K562 (cell line): ENCODE measurements around the gene FBRS. TPM values are rescaled to one million over a fixed set of nuclear protein-coding genes. Genes with fewer than 3 reads are reported as not detected.

Source experiments
- ATF4 ChIP-seq: fragments of 450-650 bp; formaldehyde crosslinking; IDR thresholded peaks from 2 replicates; pipeline ENCODE4 v1.4.0; 2022; ENCODE audit warnings: mild to moderate bottlenecking, moderate library complexity
- ATF7 ChIP-seq: fragments of 450-650 bp; IDR thresholded peaks from 2 replicates; pipeline ENCODE4 v1.7.1; 2014; ENCODE audit warnings: mild to moderate bottlenecking, moderate library complexity
- CBFB ChIP-seq: sonication (generic); formaldehyde crosslinking; IDR thresholded peaks from 2 replicates; pipeline ENCODE4 v1.4.0; 2020; ENCODE audit warnings: mild to moderate bottlenecking, missing genetic modification reagents
- CEBPG ChIP-seq, 3 experiments: fragments of 200-800 bp in 1 of 3; sonication (Bioruptor generic) in 1 of 3; sonication (generic) in 1 of 3; formaldehyde crosslinking in 1 of 3; IDR thresholded peaks in 2 of 3; conservative IDR thresholded peaks in 1 of 3; 2 replicates each; pipeline versions ENCODE4 v1.6.1 to v1.8.0; 2016 to 2022; ENCODE audit warnings: missing compliant biosample characterization in 2 of 3, missing genetic modification characterization in 2 of 3, mild to moderate bottlenecking in 1 of 3, missing genetic modification reagents in 1 of 3
- ESRRB ChIP-seq: fragments of 250-450 bp; sonication (Bioruptor Pico); IDR thresholded peaks from 2 replicates; pipeline ENCODE4 v1.5.0; 2020; ENCODE audit warnings: mild to moderate bottlenecking, moderate library complexity, borderline replicate concordance
- FOS ChIP-seq: IDR thresholded peaks from 3 replicates; pipeline ENCODE4 v1.6.1; 2011; ENCODE audit not compliant: insufficient read length; ENCODE audit errors: extremely low read depth
- KLF16 ChIP-seq: IDR thresholded peaks from 2 replicates; pipeline ENCODE4 v1.6.1; 2016; ENCODE audit warnings: antibody characterized with exemption
- MCM5 ChIP-seq: fragments of 450-650 bp; IDR thresholded peaks from 2 replicates; pipeline ENCODE4 v1.6.1; 2016; ENCODE audit warnings: low read depth
- PBX2 ChIP-seq, 2 experiments: IDR thresholded peaks in 1 of 2; conservative IDR thresholded peaks in 1 of 2; 2 replicates each; pipeline ENCODE4 v1.6.1; 2016; ENCODE audit warnings: low read depth in 2 of 2, mild to moderate bottlenecking in 1 of 2, missing compliant biosample characterization in 1 of 2, missing genetic modification characterization in 1 of 2, moderate library complexity in 1 of 2
- TBP ChIP-seq: optimal IDR thresholded peaks from 2 replicates; pipeline ENCODE3; 2011; ENCODE audit warnings: low read depth, low read length, improper control_type of control experiment
- ZBTB7A ChIP-seq: IDR thresholded peaks from 2 replicates; pipeline ENCODE4 v1.6.1; 2011; ENCODE audit warnings: low read depth, mild to moderate bottlenecking, low read length, moderate library complexity, borderline replicate concordance; ENCODE audit not compliant: control insufficient read depth
- ZNF280A ChIP-seq: fragments of 450-650 bp; IDR thresholded peaks from 2 replicates; pipeline ENCODE4 v1.6.1; 2018; ENCODE audit warnings: mild to moderate bottlenecking, low read depth; ENCODE audit not compliant: partially characterized antibody
- ZNF311 ChIP-seq: fragments of 250-450 bp; sonication (Bioruptor Pico); IDR thresholded peaks from 2 replicates; pipeline ENCODE4 v1.4.0; 2020; ENCODE audit warnings: mild to moderate bottlenecking, moderate library complexity
- ZNF589 ChIP-seq: fragments of 200-800 bp; sonication (Bioruptor generic); IDR thresholded peaks from 2 replicates; pipeline ENCODE4 v1.6.1; 2016; ENCODE audit warnings: low read depth, missing genetic modification characterization, missing compliant biosample characterization
- ZNF609 ChIP-seq: sonication (generic); formaldehyde crosslinking; IDR thresholded peaks from 2 replicates; pipeline ENCODE4 v1.8.1; 2023; ENCODE audit warnings: missing genetic modification reagents, mild to moderate bottlenecking, borderline replicate concordance
- polyA plus RNA-seq, 8 experiments: library from polyadenylated mRNA; depleted of rRNA in 4 of 8; stranded (reverse) in 5 of 8; unstranded in 3 of 8; fragments of >200 nt; fragmentation: Nextera tagmentation in 2 of 8; fragmentation: Illumina TruSeq in 1 of 8; extraction: Ambion mirVana in 2 of 8; extraction: Trizol in 1 of 8; gene quantifications; 2 replicates each; pipeline versions ENCODE4 v1.2.1 to v1.2.3, GENCODE V29; 2011 to 2014; ENCODE audit warnings: inconsistent platforms in 1 of 8, missing spikeins in 1 of 8
- total RNA-seq, 7 experiments: library from RNA; depleted of rRNA in 6 of 7; stranded (reverse); fragments of >200 nt in 6 of 7; fragmentation: Illumina TruSeq in 2 of 7; extraction: Trizol in 2 of 7; gene quantifications; 2 replicates each; pipeline versions ENCODE4 v1.2.1 to v1.2.3, GENCODE V29; 2011 to 2021; ENCODE audit warnings: low replicate concordance in 1 of 7

The FBRS gene
- total and polyA plus RNA-seq, 9 of the 15 experiments (the other 6 are each of a cell fraction or from before 2014, with no cell fraction given): 0.32 to 59.5 (median 13.1) TPM

- TF ChIP-seq ZNF589 (CRISPR knock-in tag): no peak
- no peak for TF ChIP-seq ZNF609 (CRISPR knock-in tag)
- TF ChIP-seq KLF16: no peak
- TF ChIP-seq MCM5: no peak
- peak; percentile 49 for TF ChIP-seq TBP
- peak; percentile 79 for TF ChIP-seq FOS
- TF ChIP-seq ATF7: peak; percentile 93
- peak; percentile 47; the same call in 1 of the 2 replicates for TF ChIP-seq ZBTB7A
- TF ChIP-seq ATF4 (CRISPR knock-in tag): peak; percentile 63; the same call in 1 of the 2 replicates
- TF ChIP-seq ESRRB (CRISPR knock-in tag): peak; percentile 24; the same call in 1 of the 2 replicates
- no peak for TF ChIP-seq ZNF280A
- peak; percentile 42; the same call in 1 of the 2 replicates for TF ChIP-seq CEBPG (CRISPR knock-in tag; IDR thresholded peaks at IDR 0.05)
- TF ChIP-seq CEBPG (tag; conservative IDR thresholded peaks at IDR 0.05 in 1 of 2, IDR thresholded peaks at IDR 0.05 in 1 of 2): peak in 1 of 2 experiments; percentile 58; a peak in 3 of 4 replicates
- TF ChIP-seq CBFB (CRISPR knock-in tag): no peak
- no peak for TF ChIP-seq PBX2 (CRISPR knock-in tag; IDR thresholded peaks at IDR 0.05; ENCODE audit: low read depth)
- TF ChIP-seq PBX2 (tag; conservative IDR thresholded peaks at IDR 0.05; ENCODE audit: low read depth): no peak
- no peak for TF ChIP-seq ZNF311 (CRISPR knock-in tag)
Measured at GRCh38 chr16:30657866-30658730, at the start of gene FBRS (continued).
